PC-9 (cell line): ENCODE measurements around the gene ZNF716. TPM values are rescaled to one million over a fixed set of nuclear protein-coding genes. Genes with fewer than 3 reads are reported as not detected.
A peak's percentile ranks its signal among the peaks of the same experiment; 100 is the strongest.
"Not testable (repeated sequence)": the region's sequence is repeated elsewhere in the genome, so short reads cannot be mapped to it uniquely, and the experiment has no call there.

Experiments used
- BruUV-seq: library from RNA; stranded (reverse); fragments of 400-500 nt; replicated peaks from 2 replicates; lab custom pipeline; 2021; lab: Mats Ljungman, UMichigan
- CTCF ChIA-PET: fragments of 300-600 bp; sonication (Branson Sonifier 250); formaldehyde crosslinking; loops from one replicate; lab custom pipeline; 2022; ENCODE audit warnings: antibody characterized with exemption; lab: Charles Lee
- POLR2A ChIA-PET: fragments of 300-600 bp; sonication (Branson Sonifier 250); formaldehyde crosslinking; loops from one replicate; lab custom pipeline; 2022; ENCODE audit warnings: antibody characterized with exemption; ENCODE audit not compliant: unreplicated experiment; lab: Charles Lee
- DNase-seq, 2 experiments: peaks; one replicate each; pipeline versions ENCODE4 v3.0.0 to v3.0.0-alpha.2; 2015 to 2022; ENCODE audit warnings: mixed read lengths in 1 of 2
- H2AFZ ChIP-seq: fragments of 200-600 bp; sonication (generic); 2 replicates; pipeline ENCODE4 v1.8.1; 2017; ENCODE audit warnings: antibody characterized with exemption
- H3F3A ChIP-seq: fragments of 200-600 bp; sonication (generic); 2 replicates; pipeline ENCODE4 v1.8.1; 2017; ENCODE audit warnings: antibody characterized with exemption, mild to moderate bottlenecking, low read depth; ENCODE audit not compliant: insufficient read depth
- H3K27ac ChIP-seq: fragments of 200-600 bp; sonication (generic); 2 replicates; pipeline ENCODE4 v1.6.1; 2016; ENCODE audit warnings: mixed run types
- H3K27me3 ChIP-seq: fragments of 200-600 bp; sonication (generic); 2 replicates; pipeline ENCODE4 v1.6.1; 2016; ENCODE audit warnings: low read depth, mixed run types; ENCODE audit not compliant: insufficient read depth
- H3K36me3 ChIP-seq: fragments of 200-600 bp; sonication (generic); 2 replicates; pipeline ENCODE4 v1.6.1; 2016; ENCODE audit warnings: low read depth, mixed run types
- H3K4me1 ChIP-seq: fragments of 200-600 bp; sonication (generic); replicated peaks from 2 replicates; pipeline ENCODE4 v1.6.1; 2016; ENCODE audit warnings: mixed run types; ENCODE audit not compliant: insufficient read depth
- H3K4me2 ChIP-seq: fragments of 200-600 bp; sonication (generic); 2 replicates; pipeline ENCODE4 v1.6.1; 2017; ENCODE audit warnings: mixed run types
- H3K4me3 ChIP-seq: fragments of 200-600 bp; sonication (generic); 2 replicates; pipeline ENCODE4 v1.6.1; 2016; ENCODE audit warnings: mixed run types
- H3K79me2 ChIP-seq: fragments of 200-600 bp; sonication (generic); 2 replicates; pipeline ENCODE4 v1.6.1; 2017; ENCODE audit warnings: low read depth, mixed run types
- H3K9me2 ChIP-seq: fragments of 200-600 bp; sonication (generic); 2 replicates; pipeline ENCODE4 v1.8.1; 2017; ENCODE audit warnings: mild to moderate bottlenecking; ENCODE audit not compliant: insufficient read depth
- H3K9me3 ChIP-seq: fragments of 200-600 bp; sonication (generic); 2 replicates; pipeline ENCODE4 v1.8.1; 2016; ENCODE audit warnings: low read depth; ENCODE audit not compliant: insufficient read depth
- H4K20me1 ChIP-seq: fragments of 200-600 bp; sonication (generic); 2 replicates; pipeline ENCODE4 v1.8.1; 2017; ENCODE audit not compliant: insufficient read depth
- EZH2 ChIP-seq: fragments of 200-600 bp; sonication (generic); IDR thresholded peaks from 2 replicates; pipeline ENCODE4 v1.8.0; 2017; ENCODE audit warnings: antibody characterized with exemption, low read depth
- intact Hi-C: fragments of 100-400 bp; cut with micrococcal nuclease; formaldehyde crosslinking; loops from one replicate; pipeline ENCODE4 v1.10.0; 2022; ENCODE audit not compliant: unreplicated experiment
- total RNA-seq: library from RNA; stranded (reverse); gene quantifications from 2 replicates; pipeline ENCODE4 v1.2.3, GENCODE V29; 2021
- TF ChIP-seq, protein P1 (sequence below): fragments of 200-600 bp; sonication (generic); conservative IDR thresholded peaks from 2 replicates; pipeline ENCODE4 v1.6.1; 2017; ENCODE audit warnings: mixed run types, antibody characterized with exemption, mild to moderate bottlenecking, moderate library complexity

The ZNF716 gene
- total RNA-seq, 1 experiment from 2014 or later = not detected

DNA sequence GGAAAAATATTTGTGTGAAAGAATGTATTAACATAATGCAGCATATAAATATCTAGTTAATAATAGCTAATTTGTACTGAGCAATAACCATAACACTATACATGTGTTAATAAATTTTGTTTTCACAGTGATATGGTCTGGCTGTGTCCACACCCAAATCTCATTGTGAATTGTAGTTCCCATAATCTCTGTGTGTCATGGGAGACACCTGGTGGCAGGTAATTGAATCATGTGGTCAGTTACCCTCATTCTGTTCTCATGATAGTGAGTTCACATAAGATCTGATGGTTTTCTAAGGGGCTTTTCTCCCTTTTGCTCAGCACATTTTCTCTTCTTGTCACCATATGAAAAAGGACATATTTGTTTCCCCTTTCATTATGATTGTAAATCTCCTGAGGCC lies 30.3 kb downstream of the ZNF716 start:
- H3K27ac ChIP-seq, H3F3A ChIP-seq, H3K4me2 ChIP-seq, POLR2A ChIA-PET, H4K20me1 ChIP-seq, DNase-seq, CTCF ChIA-PET, H3K9me2 ChIP-seq, H3K36me3 ChIP-seq, H3K4me1 ChIP-seq, BruUV-seq, intact Hi-C loops, H3K79me2 ChIP-seq, H3K4me3 ChIP-seq, H3K27me3 ChIP-seq, H2AFZ ChIP-seq: not testable (repeated sequence)
- TF ChIP-seq, protein P1, sequence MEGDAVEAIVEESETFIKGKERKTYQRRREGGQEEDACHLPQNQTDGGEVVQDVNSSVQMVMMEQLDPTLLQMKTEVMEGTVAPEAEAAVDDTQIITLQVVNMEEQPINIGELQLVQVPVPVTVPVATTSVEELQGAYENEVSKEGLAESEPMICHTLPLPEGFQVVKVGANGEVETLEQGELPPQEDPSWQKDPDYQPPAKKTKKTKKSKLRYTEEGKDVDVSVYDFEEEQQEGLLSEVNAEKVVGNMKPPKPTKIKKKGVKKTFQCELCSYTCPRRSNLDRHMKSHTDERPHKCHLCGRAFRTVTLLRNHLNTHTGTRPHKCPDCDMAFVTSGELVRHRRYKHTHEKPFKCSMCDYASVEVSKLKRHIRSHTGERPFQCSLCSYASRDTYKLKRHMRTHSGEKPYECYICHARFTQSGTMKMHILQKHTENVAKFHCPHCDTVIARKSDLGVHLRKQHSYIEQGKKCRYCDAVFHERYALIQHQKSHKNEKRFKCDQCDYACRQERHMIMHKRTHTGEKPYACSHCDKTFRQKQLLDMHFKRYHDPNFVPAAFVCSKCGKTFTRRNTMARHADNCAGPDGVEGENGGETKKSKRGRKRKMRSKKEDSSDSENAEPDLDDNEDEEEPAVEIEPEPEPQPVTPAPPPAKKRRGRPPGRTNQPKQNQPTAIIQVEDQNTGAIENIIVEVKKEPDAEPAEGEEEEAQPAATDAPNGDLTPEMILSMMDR = peak; percentile 14; the same call in 1 of the 2 replicates
- H3K9me3 ChIP-seq = peaks cover 22% of the 10 kb centered on the region

DNA sequence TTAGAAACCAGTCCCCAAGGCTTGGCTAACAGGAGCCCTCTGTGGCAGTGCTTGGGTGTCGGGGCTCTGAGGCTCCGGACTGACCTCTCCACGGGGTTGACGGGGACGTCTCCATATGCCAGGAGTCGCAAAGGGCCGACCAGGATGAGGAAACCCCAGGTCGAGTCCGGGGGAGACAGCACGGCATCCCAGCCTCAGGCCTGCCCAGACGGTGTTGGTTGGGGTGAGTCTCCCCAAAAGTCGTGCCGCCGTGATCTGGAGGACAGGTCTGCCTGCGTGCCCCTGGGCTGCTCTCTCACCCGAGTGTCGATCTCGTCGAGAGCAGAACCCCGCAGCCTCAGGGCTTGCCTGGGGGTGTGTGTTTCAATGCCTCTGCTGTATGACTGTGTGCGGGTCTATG lies 35.0 kb downstream of the ZNF716 start:
- H3K4me1 ChIP-seq, H3K36me3 ChIP-seq, H2AFZ ChIP-seq, CTCF ChIA-PET, H3F3A ChIP-seq, BruUV-seq, H4K20me1 ChIP-seq, H3K79me2 ChIP-seq, intact Hi-C loops, H3K4me2 ChIP-seq, H3K27ac ChIP-seq, H3K27me3 ChIP-seq, H3K4me3 ChIP-seq, POLR2A ChIA-PET, DNase-seq, H3K9me2 ChIP-seq: not testable (repeated sequence)
- H3K9me3 ChIP-seq = peaks cover 11% of the 10 kb centered on the region

DNA sequence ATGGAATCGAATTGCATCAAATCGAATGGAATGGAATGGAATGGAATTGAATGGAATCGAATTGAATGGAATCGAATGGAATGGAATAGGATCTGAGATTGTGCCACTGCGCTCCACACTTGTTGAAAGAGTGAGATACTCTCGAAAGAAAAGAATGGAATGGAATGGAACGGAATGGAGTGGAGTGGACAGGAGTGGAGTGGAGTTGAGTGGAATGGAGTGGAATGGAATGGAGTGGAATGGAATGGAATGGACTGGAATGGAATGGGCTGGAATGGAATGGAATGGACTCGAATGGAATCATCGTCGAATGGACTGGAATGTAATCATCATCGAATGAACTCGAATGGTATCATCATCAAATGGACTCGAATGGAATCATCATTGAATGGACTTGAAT lies 38.0 kb downstream of the ZNF716 start:
- Histone ChIP-seq H3K4me1 (no peaks in the 10 kb centered on the region), H3K4me2 (no peak overlapping the region), H3K9me3 (peaks cover 11% of the 10 kb centered on the region), H4K20me1 (no peaks in the 10 kb centered on the region), H3F3A (no peaks in the 10 kb centered on the region), H3K36me3 (no peaks in the 10 kb centered on the region), H2AFZ (no peak overlapping the region), H3K79me2 (no peaks in the 10 kb centered on the region), H3K9me2 (no peaks in the 10 kb centered on the region), H3K27ac (no peak overlapping the region), H3K4me3 (no peak overlapping the region), H3K27me3 (no peaks in the 10 kb centered on the region)
- intact Hi-C loops = no loop called here
- no TSS peak for BruUV-seq
- ChIA-PET CTCF (no interaction called here), POLR2A (no interaction called here)
- DNase-seq = no peak
- TF ChIP-seq, protein P1 = no peak
- TF ChIP-seq EZH2 = no peak

DNA sequence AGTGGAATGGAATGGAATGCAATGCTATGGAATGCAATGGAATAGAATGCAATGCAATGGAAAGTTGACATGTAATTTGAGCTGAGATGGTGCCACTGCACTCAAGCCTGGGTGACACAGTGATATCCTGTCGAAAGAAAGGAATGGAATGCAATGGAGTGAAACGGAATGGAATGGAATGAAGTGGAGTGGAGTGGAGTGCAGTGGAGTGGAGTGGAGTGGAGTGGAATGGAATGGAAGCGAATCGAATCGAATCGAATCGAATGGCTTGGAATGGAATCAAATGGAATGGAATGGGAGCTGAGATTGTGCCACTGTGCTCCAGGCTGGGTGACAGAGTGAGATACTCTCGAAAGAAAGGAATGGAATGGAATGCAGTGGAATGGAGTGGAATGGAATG lies 45.1 kb downstream of the ZNF716 start:
- H3K4me3 ChIP-seq, H3K79me2 ChIP-seq, H2AFZ ChIP-seq, BruUV-seq, H3K36me3 ChIP-seq, intact Hi-C loops, H4K20me1 ChIP-seq, H3K4me2 ChIP-seq, H3K9me2 ChIP-seq, DNase-seq, CTCF ChIA-PET, H3K27ac ChIP-seq, H3F3A ChIP-seq, H3K9me3 ChIP-seq, H3K27me3 ChIP-seq, H3K4me1 ChIP-seq, POLR2A ChIA-PET: not testable (repeated sequence)
